Measurements from ENCODE around the gene DDX1. TPM values are rescaled to one million over a fixed set of nuclear protein-coding genes. Genes with fewer than 3 reads are reported as not detected.

Gene DDX1
- total RNA-seq, 5 donors from 2014 or later (not counting 1 experiment from before 2014, with no cell fraction given): 43.0 to 46.9 (median 45.8) TPM

GRCh38 chr2:15669375-15669910 lies 77.8 kb downstream of the DDX1 start:
- no peak overlapping the region for H3K27ac ChIP-seq (ENCODE audit: low read length)
- Mint-ChIP-seq H3K27ac (no peak overlapping the region), H3K27me3 (peaks cover 10 to 13% of the 10 kb centered on the region in 2 donors), H3K9me3 (no peaks in the 10 kb centered on the region), H3K4me3 (no peak overlapping the region), H3K36me3 (no peaks in the 10 kb centered on the region), H3K4me1 (no peaks in the 10 kb centered on the region)
- H3K9me3 ChIP-seq: no peaks in the 10 kb centered on the region
- H3K27me3 ChIP-seq (replicated peaks in 1 of 2; ENCODE audit: control insufficient read depth in 2 of 2, extremely low read depth in 1 of 2, insufficient read depth in 2 of 2, low read length in 1 of 2): peaks cover 0 to 12% of the 10 kb centered on the region in 2 experiments
- ATAC-seq (replicated peaks in 1 of 4): no peak
- POLR2A ChIA-PET: no interaction called here
- H3K4me3 ChIP-seq (ENCODE audit: control insufficient read depth in 1 of 2, extremely low read depth in 1 of 2, low read length in 1 of 2): no peak overlapping the region
- DNase-seq: no peak
- CTCF ChIA-PET: no interaction called here
- H3K36me3 ChIP-seq (ENCODE audit: control insufficient read depth in 2 of 2, extremely low read depth in 1 of 2, insufficient read depth in 1 of 2, low read length in 1 of 2): no peaks in the 10 kb centered on the region
- no peaks in the 10 kb centered on the region for H3K4me1 ChIP-seq (ENCODE audit: control insufficient read depth in 1 of 2, extremely low read depth in 1 of 2, insufficient read depth in 2 of 2, low read length in 2 of 2)
- no CpG with 5 or more reads among the region's 6 CpGs for WGBS (ENCODE audit: insufficient coverage)

GRCh38 chr2:15670469-15670868 lies 78.8 kb downstream of the DDX1 start:
- Histone ChIP-seq H3K4me1 (ENCODE audit: control insufficient read depth in 1 of 2, extremely low read depth in 1 of 2, insufficient read depth in 2 of 2, low read length in 2 of 2) (no peaks in the 10 kb centered on the region), H3K9me3 (no peaks in the 10 kb centered on the region), H3K27ac (ENCODE audit: low read length) (no peak overlapping the region), H3K27me3 (replicated peaks in 1 of 2; ENCODE audit: control insufficient read depth in 2 of 2, extremely low read depth in 1 of 2, insufficient read depth in 2 of 2, low read length in 1 of 2) (peaks cover 0 to 13% of the 10 kb centered on the region in 2 experiments), H3K36me3 (ENCODE audit: control insufficient read depth in 2 of 2, extremely low read depth in 1 of 2, insufficient read depth in 1 of 2, low read length in 1 of 2) (no peaks in the 10 kb centered on the region), H3K4me3 (ENCODE audit: control insufficient read depth in 1 of 2, extremely low read depth in 1 of 2, low read length in 1 of 2) (no peak overlapping the region)
- Mint-ChIP-seq H3K27me3 (peaks cover 16 to 17% of the 10 kb centered on the region in 2 donors), H3K4me3 (no peak overlapping the region), H3K9me3 (no peaks in the 10 kb centered on the region), H3K27ac (no peak overlapping the region), H3K36me3 (no peaks in the 10 kb centered on the region), H3K4me1 (no peaks in the 10 kb centered on the region)
- 71% methylated on average over 1 of the region's 1 CpG for WGBS (ENCODE audit: insufficient coverage)
- ATAC-seq (replicated peaks in 1 of 4) (no peak), DNase-seq (no peak)
- POLR2A ChIA-PET: no interaction called here
- CTCF ChIA-PET: no interaction called here

DNA sequence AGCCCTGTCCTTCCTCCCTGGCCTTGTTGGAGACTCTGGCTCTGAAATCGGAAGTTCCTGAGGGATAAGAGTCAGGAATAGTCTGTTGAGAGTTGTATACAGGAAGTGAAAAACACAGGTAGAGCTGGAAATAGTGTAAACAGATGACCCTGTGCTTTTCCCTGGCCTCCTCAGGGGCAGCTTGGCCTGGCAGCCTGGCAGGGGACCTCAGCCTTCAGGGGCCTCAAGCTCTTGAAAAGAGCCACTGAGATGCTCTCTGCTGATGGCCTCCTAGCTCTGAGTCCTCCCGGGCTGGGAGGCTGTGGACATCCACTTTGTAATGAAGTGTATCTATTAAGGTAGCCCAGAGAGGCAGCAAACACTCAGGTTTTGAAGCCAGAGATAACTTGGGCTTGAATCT lies 79.3 kb downstream of the DDX1 start:
- H3K4me3 ChIP-seq (ENCODE audit: control insufficient read depth in 1 of 2, extremely low read depth in 1 of 2, low read length in 1 of 2): no peak overlapping the region
- Mint-ChIP-seq H3K27me3 (peaks cover 17 to 18% of the 10 kb centered on the region in 2 donors), H3K36me3 (no peaks in the 10 kb centered on the region), H3K4me1 (no peaks in the 10 kb centered on the region), H3K27ac (no peak overlapping the region), H3K9me3 (no peaks in the 10 kb centered on the region), H3K4me3 (no peak overlapping the region)
- ChIA-PET POLR2A (no interaction called here), CTCF (no interaction called here)
- H3K27ac ChIP-seq (ENCODE audit: low read length): no peak overlapping the region
- H3K4me1 ChIP-seq (ENCODE audit: control insufficient read depth in 1 of 2, extremely low read depth in 1 of 2, insufficient read depth in 2 of 2, low read length in 2 of 2): no peaks in the 10 kb centered on the region
- 57% methylated on average over 1 of the region's 2 CpGs for WGBS (ENCODE audit: insufficient coverage)
- ATAC-seq (replicated peaks in 1 of 4) (no peak), DNase-seq (no peak)
- H3K36me3 ChIP-seq (ENCODE audit: control insufficient read depth in 2 of 2, extremely low read depth in 1 of 2, insufficient read depth in 1 of 2, low read length in 1 of 2): no peaks in the 10 kb centered on the region
- H3K9me3 ChIP-seq: no peaks in the 10 kb centered on the region
- H3K27me3 ChIP-seq (replicated peaks in 1 of 2; ENCODE audit: control insufficient read depth in 2 of 2, extremely low read depth in 1 of 2, insufficient read depth in 2 of 2, low read length in 1 of 2): peaks cover 0 to 13% of the 10 kb centered on the region in 2 experiments

- Histone ChIP-seq H3K4me1 (ENCODE audit: control insufficient read depth in 1 of 2, extremely low read depth in 1 of 2, insufficient read depth in 2 of 2, low read length in 2 of 2) (no peaks in the 10 kb centered on the region), H3K27ac (ENCODE audit: low read length) (no peak overlapping the region), H3K9me3 (no peaks in the 10 kb centered on the region), H3K27me3 (replicated peaks in 1 of 2; ENCODE audit: control insufficient read depth in 2 of 2, extremely low read depth in 1 of 2, insufficient read depth in 2 of 2, low read length in 1 of 2) (peaks cover 0 to 13% of the 10 kb centered on the region in 2 experiments), H3K4me3 (ENCODE audit: control insufficient read depth in 1 of 2, extremely low read depth in 1 of 2, low read length in 1 of 2) (no peak overlapping the region), H3K36me3 (ENCODE audit: control insufficient read depth in 2 of 2, extremely low read depth in 1 of 2, insufficient read depth in 1 of 2, low read length in 1 of 2) (no peaks in the 10 kb centered on the region)
- ATAC-seq (replicated peaks in 1 of 4) (no peak), DNase-seq (no peak)
- CTCF ChIA-PET: no interaction called here
- Mint-ChIP-seq H3K4me3 (no peak overlapping the region), H3K36me3 (no peaks in the 10 kb centered on the region), H3K4me1 (no peaks in the 10 kb centered on the region), H3K27me3 (peaks cover 17 to 18% of the 10 kb centered on the region in 2 donors), H3K27ac (no peak overlapping the region), H3K9me3 (no peaks in the 10 kb centered on the region)
- POLR2A ChIA-PET: interaction anchor here in 1 of 2 donors (0.7 kb wide), 1 partner anchor 943 kb away, joined by 4 read pairs; no protein-coding TSS in a partner anchor
These were observed 79.7 kb downstream of the DDX1 start for GRCh38 chr2:15671409-15671808.

GRCh38 chr2:15671842-15672815 lies 80.5 kb downstream of the DDX1 start:
- Mint-ChIP-seq H3K4me1 (no peaks in the 10 kb centered on the region), H3K4me3 (no peak overlapping the region), H3K27ac (no peak overlapping the region), H3K9me3 (no peaks in the 10 kb centered on the region), H3K36me3 (no peaks in the 10 kb centered on the region), H3K27me3 (peaks cover 17 to 18% of the 10 kb centered on the region in 2 donors)
- ChIA-PET POLR2A (interaction anchor here in 1 of 2 donors (0.7 kb wide), 1 partner anchor 942 kb away, joined by 4 read pairs; no protein-coding TSS in a partner anchor), CTCF (no interaction called here)
- Histone ChIP-seq H3K36me3 (ENCODE audit: control insufficient read depth in 2 of 2, extremely low read depth in 1 of 2, insufficient read depth in 1 of 2, low read length in 1 of 2) (no peaks in the 10 kb centered on the region), H3K4me1 (ENCODE audit: control insufficient read depth in 1 of 2, extremely low read depth in 1 of 2, insufficient read depth in 2 of 2, low read length in 2 of 2) (no peaks in the 10 kb centered on the region), H3K9me3 (no peaks in the 10 kb centered on the region), H3K4me3 (ENCODE audit: control insufficient read depth in 1 of 2, extremely low read depth in 1 of 2, low read length in 1 of 2) (no peak overlapping the region), H3K27me3 (replicated peaks in 1 of 2; ENCODE audit: control insufficient read depth in 2 of 2, extremely low read depth in 1 of 2, insufficient read depth in 2 of 2, low read length in 1 of 2) (peaks cover 0 to 13% of the 10 kb centered on the region in 2 experiments), H3K27ac (ENCODE audit: low read length) (no peak overlapping the region)
- ATAC-seq (replicated peaks in 1 of 4) (no peak), DNase-seq (no peak)
- WGBS (ENCODE audit: insufficient coverage): 60% methylated on average over 1 of the region's 9 CpGs

DNA sequence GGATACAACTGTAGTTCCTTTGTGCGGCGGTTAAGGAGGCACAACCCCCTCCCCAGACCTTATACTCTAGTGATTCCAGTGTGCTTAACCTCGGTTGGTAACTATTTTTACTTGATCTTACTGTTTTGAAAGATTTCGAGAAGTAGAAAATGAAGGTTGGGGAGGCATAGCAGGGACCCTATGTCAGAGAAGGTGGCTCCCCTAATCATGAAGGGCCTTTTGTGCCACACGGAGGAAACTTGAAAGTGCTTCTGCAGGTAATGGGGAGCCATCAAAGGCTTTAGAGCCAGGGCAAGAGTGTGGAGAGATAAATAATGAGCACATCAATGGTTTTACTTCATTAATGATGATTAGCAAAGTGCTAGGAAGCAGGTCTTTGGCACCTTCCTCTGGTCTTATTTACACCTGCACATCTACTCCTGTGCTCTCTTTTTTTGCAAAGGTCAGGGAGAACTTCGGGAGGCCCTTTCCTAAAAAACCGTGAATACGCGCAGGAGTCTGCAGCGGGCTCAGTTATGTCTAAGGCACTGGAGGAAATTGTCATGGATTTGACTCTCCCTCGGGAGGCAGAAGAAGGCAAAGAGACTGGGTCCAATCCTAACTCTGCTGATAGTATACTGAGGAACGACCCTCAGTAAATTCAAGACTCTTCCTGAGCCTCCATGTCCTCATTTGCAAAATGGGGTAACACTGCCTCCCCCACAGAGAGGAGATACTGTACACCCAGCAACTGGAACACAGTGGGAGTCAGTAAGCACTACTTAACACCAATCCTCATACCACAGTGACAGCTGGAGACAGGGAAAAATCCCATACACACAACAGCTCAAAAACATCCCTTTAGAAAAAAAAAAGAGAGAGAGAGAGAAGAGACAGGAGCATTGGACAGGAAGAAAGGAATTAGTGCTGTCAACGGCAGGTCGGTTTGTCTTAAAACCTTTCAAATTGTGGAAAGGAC lies 81.6 kb downstream of the DDX1 start:
- CTCF ChIA-PET: no interaction called here
- Mint-ChIP-seq H3K27me3 (peaks cover 15 to 18% of the 10 kb centered on the region in 2 donors), H3K9me3 (no peaks in the 10 kb centered on the region), H3K4me3 (no peak overlapping the region), H3K36me3 (no peaks in the 10 kb centered on the region), H3K27ac (no peak overlapping the region), H3K4me1 (no peaks in the 10 kb centered on the region)
- POLR2A ChIA-PET: no interaction called here
- 71% methylated on average over 6 of the region's 14 CpGs for WGBS (ENCODE audit: insufficient coverage)
- Histone ChIP-seq H3K36me3 (ENCODE audit: control insufficient read depth in 2 of 2, extremely low read depth in 1 of 2, insufficient read depth in 1 of 2, low read length in 1 of 2) (no peaks in the 10 kb centered on the region), H3K9me3 (no peaks in the 10 kb centered on the region), H3K4me3 (ENCODE audit: control insufficient read depth in 1 of 2, extremely low read depth in 1 of 2, low read length in 1 of 2) (no peak overlapping the region), H3K27me3 (replicated peaks in 1 of 2; ENCODE audit: control insufficient read depth in 2 of 2, extremely low read depth in 1 of 2, insufficient read depth in 2 of 2, low read length in 1 of 2) (peaks cover 0 to 13% of the 10 kb centered on the region in 2 experiments), H3K4me1 (ENCODE audit: control insufficient read depth in 1 of 2, extremely low read depth in 1 of 2, insufficient read depth in 2 of 2, low read length in 2 of 2) (no peaks in the 10 kb centered on the region), H3K27ac (ENCODE audit: low read length) (no peak overlapping the region)
- ATAC-seq (replicated peaks in 1 of 4) (no peak), DNase-seq (no peak)
